ENCODE results near the gene IPO4.

Gene IPO4

DNA sequence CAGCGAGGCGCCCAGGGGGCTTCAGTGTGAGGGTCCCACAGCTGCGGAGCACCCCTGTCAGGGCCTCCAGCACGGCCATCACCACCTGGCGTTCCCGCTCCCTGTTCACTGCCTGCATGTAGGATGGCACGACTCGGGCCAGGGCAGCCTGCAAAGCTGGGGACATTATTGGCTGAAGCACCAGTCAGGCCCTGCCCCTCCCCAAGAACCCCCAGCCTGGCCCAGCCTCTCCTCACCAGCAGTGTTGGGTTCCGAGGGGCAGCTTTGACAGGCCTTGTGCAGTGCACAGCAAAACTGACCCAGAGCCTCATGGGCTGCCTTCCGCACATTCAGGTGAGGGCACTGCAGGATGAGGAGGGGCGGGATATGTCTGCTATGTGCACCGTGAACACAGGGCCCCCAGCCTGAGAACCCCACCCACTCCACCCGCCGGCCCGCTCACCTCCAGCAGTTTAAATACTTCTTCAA, 5.6 kb downstream of the IPO4 start:
- TF ChIP-seq CTCF (IDR thresholded peaks at IDR 0.05; ENCODE audit: insufficient read depth, low read depth, low read length, missing control alignments): no peak
- no peak overlapping the region for H3K4me3 ChIP-seq (ENCODE audit: low read depth, low read length)
- DNase-seq (ENCODE audit: low read depth): no peak

GRCh38 chr14:24182110-24182882, 6.3 kb downstream of the IPO4 start:
- no peak for TF ChIP-seq CTCF (IDR thresholded peaks at IDR 0.05; ENCODE audit: insufficient read depth, low read depth, low read length, missing control alignments)
- DNase-seq (ENCODE audit: low read depth): no peak
- no peak overlapping the region for H3K4me3 ChIP-seq (ENCODE audit: low read depth, low read length)

DNA sequence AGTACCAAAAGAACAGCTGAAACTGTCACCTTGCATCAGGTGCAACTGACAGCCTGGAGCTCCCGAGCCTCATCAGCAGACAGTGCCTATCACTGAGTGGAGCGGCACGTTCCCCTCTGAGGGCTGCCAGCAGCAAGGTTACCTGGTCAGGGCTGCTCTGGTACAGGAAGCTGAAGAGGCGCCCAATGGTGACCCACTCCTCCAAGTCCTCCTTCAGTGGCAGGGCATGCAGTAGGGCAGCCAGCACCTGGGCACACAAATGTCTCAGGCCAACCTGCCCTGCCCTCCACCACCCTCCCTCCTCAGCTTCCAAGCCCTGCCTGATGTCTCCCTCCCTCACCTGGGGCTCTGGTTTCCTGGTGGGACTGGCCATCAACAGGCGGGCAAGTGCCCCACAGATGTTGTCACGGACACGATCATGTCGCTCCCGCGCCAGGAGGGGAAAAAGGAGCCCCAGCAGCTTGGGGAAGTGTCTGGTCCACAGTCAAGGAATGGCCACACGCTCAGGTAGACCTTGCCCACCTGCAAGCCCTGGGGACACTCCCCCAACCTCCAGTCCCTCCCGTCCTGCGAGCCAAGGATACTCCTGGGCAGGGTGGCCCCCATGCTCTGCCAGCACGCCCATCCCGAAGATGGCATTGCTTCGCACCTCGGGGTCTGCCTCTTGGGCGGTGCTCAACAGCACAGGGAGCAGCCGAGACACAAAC, 7.1 kb downstream of the IPO4 start:
- no peak for TF ChIP-seq CTCF (IDR thresholded peaks at IDR 0.05; ENCODE audit: insufficient read depth, low read depth, low read length, missing control alignments)
- no peak for DNase-seq (ENCODE audit: low read depth)
- no peak overlapping the region for H3K4me3 ChIP-seq (ENCODE audit: low read depth, low read length)

DNA sequence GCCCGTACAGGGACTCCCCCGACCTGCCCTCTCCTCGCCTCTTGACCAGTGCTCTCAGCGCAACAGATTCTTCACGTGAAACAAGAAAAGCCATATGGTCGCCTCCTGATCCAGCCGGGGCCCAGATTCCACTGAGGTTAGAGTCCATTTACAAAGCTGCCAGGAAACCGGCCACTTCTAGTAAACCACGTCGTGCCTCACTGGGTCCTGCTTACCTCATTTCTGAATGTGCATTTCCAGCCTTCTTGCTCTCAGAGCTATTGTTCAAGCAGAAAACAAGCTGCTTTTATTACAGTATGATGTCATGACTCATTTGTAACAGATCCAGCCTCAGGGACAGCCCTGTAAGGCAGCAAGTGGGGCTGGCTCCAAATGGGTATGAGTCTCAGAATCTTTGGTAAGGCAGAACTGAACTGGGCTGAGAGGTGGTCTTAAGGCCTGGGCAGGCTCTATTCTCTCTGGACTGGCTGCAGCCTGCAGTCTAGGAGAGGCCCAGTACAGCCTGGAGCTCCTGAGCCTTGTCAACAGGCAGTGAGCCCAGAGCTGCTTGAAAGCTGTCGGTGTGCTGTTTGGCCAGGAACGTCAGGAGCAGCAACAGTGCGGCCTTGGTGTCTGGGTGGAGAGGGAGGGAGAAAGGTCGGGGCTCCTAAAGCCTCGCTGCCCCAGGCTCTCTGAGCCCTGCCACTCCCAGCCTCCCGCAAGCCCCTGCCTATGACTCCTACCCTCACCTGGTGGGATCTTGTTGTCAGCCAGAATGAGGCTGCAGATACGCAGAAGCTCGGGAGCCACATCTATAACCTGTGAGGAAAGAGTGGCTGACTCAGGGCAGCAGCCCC, 8.4 kb downstream of the IPO4 start:
- H3K4me3 ChIP-seq (ENCODE audit: low read depth, low read length): no peak overlapping the region
- DNase-seq (ENCODE audit: low read depth): no peak
- no peak for TF ChIP-seq CTCF (IDR thresholded peaks at IDR 0.05; ENCODE audit: insufficient read depth, low read depth, low read length, missing control alignments)

DNA sequence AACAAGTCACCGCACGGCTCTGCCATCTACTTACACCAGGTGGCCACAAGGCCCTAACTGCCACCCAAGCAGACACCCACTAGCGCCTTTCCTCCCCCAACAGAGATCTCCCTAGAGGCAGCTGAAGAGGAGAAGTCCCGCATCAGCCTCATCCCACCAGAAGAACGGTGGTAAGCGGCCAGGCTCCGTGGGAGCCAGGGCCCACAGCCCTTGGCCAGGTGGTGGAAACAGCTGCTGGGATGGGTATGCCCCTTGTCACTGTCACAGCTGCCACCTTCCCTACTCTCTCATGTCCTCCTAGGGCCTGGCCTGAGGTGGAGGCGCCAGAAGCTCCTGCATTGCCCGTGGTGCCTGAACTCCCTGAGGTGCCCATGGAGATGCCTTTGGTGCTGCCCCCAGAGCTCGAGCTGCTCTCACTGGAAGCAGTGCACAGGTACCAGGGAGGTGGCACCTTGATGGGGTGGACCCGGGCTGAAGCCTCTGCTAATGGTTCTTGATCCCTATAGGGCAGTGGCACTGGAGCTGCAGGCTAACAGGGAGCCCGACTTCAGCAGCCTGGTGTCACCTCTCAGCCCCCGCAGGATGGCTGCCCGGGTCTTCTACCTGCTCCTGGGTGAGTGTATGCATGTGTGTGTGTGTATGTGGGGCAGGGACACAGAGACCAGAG, 9.2 kb downstream of the IPO4 start:
- H3K4me3 ChIP-seq (ENCODE audit: low read depth, low read length): no peak overlapping the region
- DNase-seq (ENCODE audit: low read depth): no peak
- TF ChIP-seq CTCF (IDR thresholded peaks at IDR 0.05; ENCODE audit: insufficient read depth, low read depth, low read length, missing control alignments): no peak

- no peak for DNase-seq (ENCODE audit: low read depth)
- no peak for TF ChIP-seq CTCF (IDR thresholded peaks at IDR 0.05; ENCODE audit: insufficient read depth, low read depth, low read length, missing control alignments)
- no peak overlapping the region for H3K4me3 ChIP-seq (ENCODE audit: low read depth, low read length)
Observed at GRCh38 chr14:24178399-24179178, 10.0 kb downstream of the IPO4 start.

Data from GM12865 (cell line).